NCI-H524 (cell line): ENCODE data around the gene C5AR1.
"Not testable (repeated sequence)": the region's sequence is repeated elsewhere in the genome, so short reads cannot be mapped to it uniquely, and the experiment has no call there.

ENCODE experiments used
- DNase-seq, 2 experiments: peaks; one replicate each; lab custom pipeline; 2025; lab: John Stamatoyannopoulos, UW

C5AR1 gene

DNA sequence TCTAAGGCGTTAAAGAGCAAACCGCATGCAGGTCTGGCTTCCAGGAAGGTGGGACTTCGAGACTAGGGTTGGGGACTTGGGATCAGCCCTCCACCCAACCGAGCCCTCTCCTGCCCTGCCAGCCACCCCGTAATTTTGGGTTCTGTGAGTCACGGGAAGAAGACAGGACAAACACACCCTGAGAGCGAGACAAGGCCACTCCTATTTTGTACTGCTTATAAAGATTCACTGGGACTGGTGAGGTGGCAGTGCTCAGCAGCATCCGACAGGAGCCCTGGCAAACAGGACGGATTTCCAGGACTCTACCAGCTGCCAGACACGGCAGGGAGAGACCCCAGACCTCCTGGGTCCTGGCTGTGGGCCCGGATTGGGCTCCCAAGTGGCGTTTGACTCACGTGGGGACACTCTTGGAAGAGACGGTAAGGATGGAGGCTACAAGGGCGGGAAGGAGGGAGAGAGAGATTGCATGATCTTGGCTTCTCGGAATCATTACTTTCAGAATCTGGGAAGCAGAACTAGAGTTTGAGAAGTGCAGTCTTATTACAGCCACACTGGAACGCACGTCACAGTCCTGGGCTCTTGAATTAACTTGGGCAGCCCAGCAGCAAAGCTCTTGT is 22.4 kb downstream of the C5AR1 start, which contains the start of gene C5AR2:
Gene C5AR2, plus strand, starts transcription at position 245 of the 617 bp plus-strand sequence. CDS start 8,625 bp downstream, outside the sequence.
- DNase-seq = no peak

GRCh38 chr19:47336765-47337718 is 27.4 kb downstream of the C5AR1 start:
- DNase-seq = not testable (repeated sequence)

DNA sequence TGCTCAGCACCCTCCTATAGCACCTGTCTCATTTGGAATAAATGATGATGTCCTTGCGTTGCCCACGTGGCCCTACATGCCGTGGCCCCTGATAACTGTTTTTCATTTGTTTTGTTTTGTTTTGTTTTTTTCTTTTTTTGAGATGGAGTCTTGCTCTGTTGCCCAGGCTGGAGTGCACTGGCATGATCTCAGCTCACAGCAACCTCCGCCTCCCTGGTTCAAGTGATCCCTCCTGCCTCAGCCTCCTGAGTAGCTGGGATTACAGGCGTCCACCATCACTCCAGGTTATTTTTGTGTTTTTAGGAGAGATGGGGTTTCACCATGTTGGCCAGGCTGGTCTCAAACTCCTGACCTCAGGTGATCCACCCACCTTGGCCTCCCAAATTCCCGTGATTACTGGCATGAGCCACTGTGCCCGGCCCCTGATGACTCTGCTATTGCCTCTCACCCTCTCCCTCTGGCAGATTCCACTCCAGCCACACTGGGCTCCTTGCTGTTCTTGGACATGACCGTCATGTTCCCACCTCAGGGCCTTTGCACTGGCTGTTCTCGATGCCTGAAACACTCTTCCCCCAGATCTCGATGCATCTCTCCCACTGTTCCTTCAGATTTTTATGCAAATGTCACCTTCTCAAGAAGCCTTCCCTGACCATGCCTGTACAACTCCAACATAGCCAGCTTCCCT is 29.7 kb downstream of the C5AR1 start:
- DNase-seq = no peak

- DNase-seq = no peak
Measured at GRCh38 chr19:47340477-47341208, 31.0 kb downstream of the C5AR1 start.

GRCh38 chr19:47341734-47342133 is 32.1 kb downstream of the C5AR1 start:
- DNase-seq = no peak

DNA sequence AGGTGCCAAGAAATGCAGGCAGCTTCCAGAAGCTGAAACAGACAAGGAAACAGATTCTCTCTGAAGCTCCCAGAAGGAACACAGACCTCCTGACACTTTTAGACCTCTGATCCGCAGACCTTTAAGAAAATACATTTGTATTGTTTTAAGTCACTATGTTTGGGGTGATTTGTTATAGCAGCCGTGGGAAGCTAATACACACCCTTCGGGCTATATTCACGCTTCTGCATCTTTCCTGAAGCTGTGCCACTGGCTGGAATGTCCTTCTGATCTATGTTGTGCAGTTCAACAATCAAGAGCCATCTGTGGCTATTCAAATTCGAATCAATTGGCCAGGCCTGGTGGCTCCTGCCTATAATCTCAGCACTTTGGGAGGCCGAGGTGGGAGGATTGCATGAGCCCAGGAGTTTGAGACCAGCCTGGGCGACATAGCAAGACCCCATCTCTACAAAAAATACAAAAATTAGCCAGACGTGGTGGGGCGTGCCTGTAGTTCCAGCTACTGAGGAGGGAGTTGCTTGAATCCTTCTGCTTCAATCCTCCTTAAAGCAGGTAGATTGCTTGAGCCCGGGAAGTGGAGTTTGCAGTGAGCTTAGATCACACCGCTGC is 33.6 kb downstream of the C5AR1 start:
- DNase-seq = no peak

- DNase-seq = no peak
Measured at GRCh38 chr19:47344425-47344824, 34.8 kb downstream of the C5AR1 start.

GRCh38 chr19:47346024-47346423 is 36.4 kb downstream of the C5AR1 start:
- DNase-seq = not testable (repeated sequence)

DNA sequence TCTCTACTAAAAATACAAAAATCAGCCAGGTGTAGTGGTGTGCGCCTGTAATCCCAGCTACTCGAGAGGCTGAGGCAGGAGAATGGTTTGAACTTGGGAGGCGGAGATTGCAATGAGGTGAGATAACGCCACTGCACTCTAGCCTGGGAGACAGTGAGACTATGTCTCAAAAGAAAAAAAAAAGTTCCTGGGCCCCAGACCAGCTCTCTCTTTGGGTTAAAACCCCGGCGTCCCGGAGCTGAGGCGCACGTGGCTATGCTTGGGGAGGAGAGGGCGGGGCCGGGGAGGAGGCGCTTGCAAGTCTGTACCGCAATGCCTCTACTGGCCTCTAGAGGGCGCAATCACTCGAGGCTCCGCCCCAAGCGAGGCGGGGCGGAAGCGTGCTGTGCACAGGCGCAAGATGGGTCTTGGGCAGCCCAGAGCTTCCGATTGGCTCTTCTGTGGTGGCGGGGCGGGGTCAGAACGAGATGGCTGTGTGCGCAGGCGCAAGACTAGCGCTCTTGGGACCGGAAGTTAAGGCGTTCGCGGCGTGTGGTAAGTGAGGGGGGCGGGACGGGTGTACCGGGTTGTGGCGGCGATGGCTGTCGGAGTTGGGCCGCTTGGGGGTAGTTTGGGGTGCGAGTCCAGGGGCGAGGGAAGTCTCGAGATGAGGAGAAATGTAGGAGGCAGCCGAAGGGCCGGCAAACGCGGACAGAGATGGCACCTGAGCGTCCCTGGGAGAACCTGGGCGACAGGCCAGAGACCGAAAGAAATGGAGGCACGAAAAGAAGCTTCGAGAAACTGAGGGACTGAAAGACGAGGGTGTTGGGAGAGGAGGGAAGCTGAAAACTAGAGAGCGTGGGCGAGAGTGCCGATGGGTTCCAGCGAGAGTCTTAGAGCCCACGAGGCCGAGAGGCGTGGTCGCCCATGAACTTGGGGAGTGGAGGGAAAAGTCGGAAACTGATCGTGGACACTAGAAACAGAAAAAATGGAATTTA is 39.4 kb downstream of the C5AR1 start, which contains the start of gene DHX34:
Gene DHX34, plus strand, starts transcription at position 497 of the 977 bp plus-strand sequence. CDS start 3,716 bp downstream, outside the sequence.
- peak; percentile 99 to 100 for DNase-seq

GRCh38 chr19:47350630-47351029 is 41.0 kb downstream of the C5AR1 start:
- DNase-seq = no peak

GRCh38 chr19:47351548-47351947 is 41.9 kb downstream of the C5AR1 start:
- peak in 1 of 2 experiments; percentile 23 for DNase-seq

GRCh38 chr19:47352095-47352494 is 42.4 kb downstream of the C5AR1 start:
- DNase-seq = no peak

DNA sequence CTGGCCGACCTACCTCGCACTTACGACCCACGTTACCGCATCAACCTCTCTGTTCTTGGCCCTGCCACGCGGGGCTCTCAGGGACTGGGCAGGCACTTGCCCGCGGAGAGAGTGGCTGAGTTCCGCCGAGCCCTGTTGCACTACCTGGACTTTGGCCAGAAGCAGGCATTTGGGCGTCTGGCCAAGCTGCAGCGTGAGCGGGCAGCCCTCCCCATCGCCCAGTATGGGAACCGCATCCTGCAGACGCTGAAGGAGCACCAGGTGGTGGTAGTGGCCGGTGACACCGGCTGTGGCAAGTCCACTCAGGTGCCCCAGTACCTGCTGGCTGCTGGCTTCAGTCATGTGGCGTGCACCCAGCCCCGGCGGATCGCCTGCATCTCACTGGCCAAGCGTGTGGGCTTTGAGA is 43.6 kb downstream of the C5AR1 start:
- no peak for DNase-seq

GRCh38 chr19:47356900-47357299 is 47.2 kb downstream of the C5AR1 start:
- no peak for DNase-seq

GRCh38 chr19:47357788-47358680 is 48.4 kb downstream of the C5AR1 start:
- DNase-seq = no peak

DNA sequence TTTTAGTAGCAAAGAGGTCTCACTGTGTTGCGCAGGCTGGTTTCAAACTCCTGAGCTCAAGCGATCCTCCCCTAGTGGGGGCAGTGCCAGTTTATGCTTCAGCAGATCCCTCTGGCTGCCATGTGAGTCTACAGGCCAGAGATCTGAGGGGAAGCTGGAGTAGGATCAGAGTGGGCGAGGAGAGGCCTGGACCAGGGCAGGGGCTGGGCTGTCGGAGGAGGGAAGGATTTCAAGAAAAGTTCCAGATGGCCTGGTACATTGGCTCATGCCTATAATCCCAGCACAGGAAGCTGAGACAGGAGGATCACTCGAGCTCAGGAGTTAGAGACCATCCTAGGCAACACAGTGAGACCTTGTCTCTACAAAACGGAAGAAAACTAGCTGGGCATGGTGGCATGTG is 49.3 kb downstream of the C5AR1 start:
- DNase-seq = no peak

DNA sequence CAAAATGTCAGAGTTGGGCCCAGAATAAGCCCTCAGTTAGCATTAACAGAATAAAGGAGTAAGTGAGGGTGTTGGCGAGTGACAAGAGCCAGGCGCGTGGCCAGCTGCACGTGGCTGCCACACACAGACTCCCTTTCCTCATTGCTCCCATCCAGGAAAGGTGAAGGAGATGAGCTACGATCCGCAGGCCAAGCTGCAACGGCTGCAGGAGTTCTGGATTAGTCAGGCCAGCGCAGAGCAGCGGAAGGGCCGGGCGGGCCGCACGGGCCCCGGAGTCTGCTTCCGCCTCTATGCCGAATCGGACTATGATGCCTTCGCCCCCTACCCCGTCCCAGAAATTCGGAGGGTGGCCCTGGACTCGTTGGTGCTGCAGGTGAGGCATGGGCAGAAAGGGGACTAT is 52.7 kb downstream of the C5AR1 start:
- DNase-seq = no peak

DNA sequence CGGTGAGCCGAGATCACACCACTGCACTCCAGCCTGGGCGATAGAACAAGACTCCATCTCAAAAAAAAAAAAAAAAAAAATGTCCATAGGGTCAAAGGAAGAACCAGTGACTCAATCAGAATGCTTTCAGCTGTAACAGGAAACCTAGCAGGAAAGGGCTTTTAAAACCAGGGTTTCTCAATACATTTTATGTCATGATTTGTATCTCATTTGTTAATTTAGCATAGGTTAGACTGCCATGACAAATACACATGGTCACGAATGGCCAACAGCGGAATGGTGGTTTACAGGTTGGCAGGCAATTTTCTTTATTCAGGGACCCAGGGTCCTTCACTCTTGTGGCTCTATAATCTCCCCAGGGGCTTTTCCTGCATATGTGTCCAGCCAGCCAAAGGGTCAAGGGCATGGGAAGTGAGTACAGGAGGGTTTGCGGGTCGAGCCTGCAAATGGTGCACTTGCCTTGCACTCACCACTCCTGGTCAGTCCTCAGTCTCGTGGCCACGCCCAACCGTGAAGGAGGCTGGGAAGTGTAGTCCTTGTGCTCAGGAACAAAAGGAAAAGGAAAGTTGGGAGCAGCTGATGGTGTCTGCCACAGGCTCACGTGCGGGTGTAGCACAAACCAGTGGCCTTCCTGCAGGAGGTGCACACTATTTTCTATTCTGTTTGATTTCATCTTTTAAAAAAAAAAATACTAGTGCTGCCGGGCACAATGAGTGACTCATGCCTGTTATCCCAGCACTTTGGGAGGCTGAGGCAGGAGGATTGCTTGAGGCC is 54.3 kb downstream of the C5AR1 start:
- no peak for DNase-seq
